ENCODE measurements around the gene GALNTL6.
"Not testable (repeated sequence)": the region's sequence is repeated elsewhere in the genome, so short reads cannot be mapped to it uniquely, and the experiment has no call there.

GALNTL6 gene

DNA sequence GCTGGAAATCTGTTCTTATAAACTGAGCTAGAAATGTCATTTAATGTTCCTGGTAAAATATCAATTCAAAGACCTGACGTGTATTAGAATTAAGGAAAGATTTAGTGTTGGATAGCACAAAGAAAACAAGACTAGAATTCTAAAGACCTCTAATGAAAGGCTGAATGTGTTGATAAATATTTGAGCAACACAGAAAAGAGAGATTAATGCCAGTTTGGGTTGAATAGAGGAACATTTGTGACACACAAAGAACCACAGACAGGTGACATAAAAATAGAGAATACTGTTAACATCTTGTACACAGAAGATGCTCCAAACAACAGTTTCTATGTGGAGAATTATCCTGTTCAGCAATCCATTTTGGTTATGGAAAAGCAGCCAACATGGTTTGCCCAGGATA is 1133.3 kb downstream of the GALNTL6 start:
- no peak for DNase-seq (ENCODE audit: low spot score)

DNA sequence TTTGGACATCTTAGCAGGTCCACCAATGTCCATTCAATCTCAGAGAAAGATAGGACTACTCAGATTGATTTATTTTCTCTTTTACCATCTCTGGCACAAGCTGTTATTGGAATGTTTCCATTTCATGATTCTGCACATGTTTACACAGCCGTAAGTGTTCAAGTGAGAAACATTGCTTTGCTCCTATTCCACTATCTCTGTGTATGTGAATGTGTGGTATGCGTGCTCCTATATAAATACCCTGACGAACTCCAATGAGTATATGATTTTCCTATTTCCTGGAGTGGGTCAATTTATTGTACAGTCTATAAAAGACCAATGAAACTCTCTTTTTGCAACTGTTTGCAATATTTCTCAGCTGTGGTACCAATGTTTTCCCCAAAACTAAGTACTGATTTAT is 1134.4 kb downstream of the GALNTL6 start:
- no peak for DNase-seq (ENCODE audit: low spot score)

DNA sequence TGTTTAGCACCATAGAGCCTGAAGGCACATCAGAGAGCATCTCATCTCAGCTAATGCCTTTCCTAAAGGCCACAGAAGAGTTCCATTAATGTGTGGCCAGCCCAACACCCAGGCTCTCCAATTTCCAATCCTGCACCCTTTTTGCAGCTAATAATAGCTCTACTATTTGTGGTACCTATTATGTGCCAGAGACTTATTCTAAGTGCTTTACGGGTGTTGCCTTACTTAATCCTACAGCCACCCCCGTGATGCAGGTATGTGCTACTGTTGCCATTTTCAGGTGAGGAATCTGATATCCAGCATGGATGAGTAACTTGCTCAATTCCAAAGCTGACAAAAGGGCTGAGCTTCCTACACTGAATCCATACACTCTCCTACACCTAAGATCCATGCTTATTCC is 1137.8 kb downstream of the GALNTL6 start:
- no peak for DNase-seq (ENCODE audit: low spot score)

DNA sequence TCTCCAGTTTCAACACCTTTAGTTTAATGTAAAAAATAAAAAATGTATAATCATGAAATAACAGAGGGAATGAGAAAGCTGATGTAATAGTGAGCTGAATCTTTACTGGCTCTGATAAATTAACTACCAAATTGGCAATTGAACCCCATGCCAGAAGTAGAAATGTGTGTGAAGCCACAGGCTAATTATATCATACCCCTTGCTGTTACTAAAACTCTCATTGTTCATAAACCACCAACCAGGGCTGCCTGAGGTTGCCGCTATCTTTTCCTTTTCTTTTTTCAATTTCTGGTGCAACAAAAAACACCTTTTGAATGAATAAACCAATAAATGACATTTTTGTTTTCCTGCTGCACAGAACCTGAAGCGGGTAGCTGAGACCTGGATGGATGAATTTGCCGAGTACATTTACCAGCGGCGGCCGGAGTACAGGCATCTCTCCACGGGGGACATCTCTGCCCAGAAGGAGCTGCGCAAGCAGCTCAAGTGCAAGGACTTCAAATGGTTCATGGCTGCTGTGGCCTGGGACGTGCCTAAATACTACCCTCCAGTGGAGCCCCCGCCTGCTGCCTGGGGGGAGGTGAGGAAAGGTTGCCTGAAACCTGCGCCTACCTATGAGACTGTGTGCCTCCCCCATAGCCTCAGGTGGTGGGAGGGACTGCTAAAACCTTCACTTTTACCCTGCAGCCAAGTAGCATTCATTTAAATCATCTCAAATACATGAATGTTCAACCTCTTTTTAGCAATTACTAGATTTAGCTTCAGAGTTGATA is 1138.7 kb downstream of the GALNTL6 start:
- DNase-seq (ENCODE audit: low spot score) = no peak

DNA sequence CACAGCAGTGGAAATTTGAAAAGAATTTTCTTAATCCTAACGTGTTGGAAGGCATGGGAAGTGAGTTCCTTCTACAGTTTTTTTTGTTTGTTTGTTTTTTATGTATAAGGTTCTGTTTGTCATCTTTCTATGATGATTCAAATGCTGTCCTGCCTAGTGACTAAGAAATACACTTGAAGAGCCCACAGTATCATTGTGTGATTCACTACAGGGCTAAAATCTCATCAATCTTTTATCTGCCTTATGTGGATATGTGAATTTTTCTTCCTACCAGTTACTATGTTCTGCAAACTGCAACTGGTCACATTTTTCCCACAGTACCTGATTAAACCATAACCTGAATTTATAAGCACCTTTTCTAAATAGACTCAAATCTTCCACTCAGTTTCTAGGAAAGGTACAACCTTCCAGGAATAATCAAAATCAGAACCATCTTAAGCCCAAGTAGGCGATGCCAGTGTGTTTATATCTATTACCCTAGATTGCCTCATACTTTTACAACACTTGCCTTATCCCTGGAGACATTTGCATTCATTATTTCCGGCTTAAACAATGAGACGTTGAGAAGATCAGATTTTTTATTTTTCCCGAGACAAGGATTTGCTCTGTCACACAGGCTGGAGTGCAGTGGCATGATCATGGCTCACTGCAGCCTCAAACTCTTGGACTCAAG is 1140.8 kb downstream of the GALNTL6 start:
- no peak for DNase-seq (ENCODE audit: low spot score)

DNA sequence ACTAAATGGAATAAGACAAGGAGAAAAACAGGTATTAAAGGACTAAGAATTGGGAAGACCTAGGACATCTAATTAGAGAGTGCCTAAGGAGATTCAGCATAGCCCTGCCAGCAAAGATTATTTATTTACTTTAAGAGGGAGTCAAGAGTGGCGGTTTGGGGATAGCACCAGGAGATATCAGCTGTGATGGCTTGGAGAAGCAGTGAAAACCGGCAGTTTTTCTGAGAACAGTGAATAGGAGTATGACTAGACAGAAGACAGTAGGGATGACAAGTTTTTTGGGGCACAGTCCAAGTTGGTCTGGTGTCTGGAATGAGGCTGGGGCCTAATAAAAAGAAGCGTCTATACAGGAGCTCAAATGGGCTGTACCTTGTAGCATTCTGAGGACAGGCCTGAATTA is 1143.1 kb downstream of the GALNTL6 start:
- DNase-seq (ENCODE audit: low spot score) = not testable (repeated sequence)

DNA sequence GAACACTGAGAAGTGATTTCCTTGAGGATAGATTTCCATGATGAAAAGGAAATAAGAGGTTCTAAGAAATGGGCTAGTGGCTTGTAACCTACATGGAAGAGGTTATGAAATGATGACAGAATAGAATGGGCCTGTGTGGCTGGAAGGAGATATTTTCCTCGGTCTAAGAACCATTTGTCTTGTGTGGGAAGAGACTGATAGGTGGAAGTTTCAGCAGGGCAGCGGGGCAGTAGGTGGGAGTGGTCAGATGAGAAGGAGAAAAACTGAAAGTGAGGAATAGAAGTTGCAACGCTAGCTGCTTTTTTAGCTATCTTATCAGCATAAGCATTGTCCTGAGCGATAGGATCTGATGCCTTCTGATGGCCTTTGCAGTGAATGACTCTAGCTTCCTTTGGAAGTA is 1144.0 kb downstream of the GALNTL6 start:
- no peak for DNase-seq (ENCODE audit: low spot score)

DNA sequence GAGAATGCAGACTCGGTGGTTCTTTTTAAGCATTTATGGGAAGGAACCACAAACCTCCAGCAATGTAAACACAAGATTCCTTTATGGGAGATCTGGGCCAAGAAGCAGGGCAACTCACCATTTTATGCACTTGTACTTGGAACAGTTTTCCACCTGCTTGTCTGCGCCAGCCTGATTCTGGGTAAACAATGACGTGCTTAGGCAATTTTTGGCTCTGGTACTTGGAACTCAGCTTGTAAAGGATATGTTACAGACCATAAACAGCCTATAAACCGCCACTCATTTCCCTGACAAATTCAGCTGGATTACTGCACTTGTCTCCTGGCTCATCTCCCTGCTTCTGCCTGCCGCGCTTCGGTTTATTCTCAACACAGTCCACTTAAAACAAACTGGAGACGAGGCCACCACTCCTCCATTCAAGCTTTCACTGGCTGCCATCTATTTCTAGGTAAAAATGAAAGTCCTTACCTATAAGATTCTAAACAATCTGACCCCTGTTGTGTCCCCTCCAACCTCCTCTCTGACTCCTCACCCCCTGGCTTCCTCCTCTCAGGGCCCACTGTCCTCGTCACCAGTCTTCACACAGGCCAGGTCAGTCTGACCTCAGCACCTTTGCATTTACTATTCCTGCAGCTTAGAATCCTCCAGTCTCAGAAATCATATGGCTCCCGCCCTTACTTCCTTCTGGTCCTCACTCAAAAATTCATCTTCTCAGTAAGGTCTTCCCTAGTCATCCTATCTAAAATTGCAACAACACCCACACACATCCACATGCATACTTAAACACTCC is 1149.6 kb downstream of the GALNTL6 start:
- DNase-seq (ENCODE audit: low spot score) = no peak

DNA sequence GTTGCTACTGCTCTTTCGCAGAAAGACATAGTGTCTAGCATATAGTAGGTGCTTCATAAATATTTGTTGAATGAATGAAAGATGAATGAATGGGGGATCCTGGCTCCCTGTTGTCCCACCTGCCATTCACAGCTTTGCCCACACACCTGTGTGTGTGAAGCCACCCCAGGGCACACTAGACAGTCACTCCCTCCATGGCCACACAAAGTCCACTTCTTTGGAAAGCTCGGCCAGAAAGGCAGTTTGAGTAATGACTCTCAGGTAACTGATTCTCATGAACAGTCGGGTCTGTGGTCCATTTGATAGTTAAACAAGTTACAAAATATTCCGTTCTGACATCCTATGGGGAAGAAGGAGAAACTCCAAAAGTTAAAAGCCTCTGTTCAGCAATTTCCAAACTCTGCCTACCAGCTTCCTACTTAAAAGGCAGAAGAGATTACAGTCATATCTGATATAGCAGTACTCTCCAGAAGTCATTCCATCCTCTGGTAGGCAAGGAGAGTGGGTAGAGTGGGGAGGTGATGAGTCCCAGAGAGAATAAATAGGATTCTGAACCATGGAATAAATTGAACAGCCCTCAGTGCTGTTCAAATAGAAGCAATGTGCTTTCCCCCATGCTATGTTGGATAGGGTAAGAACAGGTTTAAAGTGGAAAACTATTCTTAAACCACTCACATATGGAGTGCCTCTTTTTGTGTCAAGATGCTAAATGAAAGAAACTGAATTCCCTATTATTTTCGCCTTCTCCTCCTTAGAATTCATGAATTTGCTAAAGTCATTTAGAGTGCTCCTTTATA is 1150.5 kb downstream of the GALNTL6 start:
- DNase-seq (ENCODE audit: low spot score) = no peak

DNA sequence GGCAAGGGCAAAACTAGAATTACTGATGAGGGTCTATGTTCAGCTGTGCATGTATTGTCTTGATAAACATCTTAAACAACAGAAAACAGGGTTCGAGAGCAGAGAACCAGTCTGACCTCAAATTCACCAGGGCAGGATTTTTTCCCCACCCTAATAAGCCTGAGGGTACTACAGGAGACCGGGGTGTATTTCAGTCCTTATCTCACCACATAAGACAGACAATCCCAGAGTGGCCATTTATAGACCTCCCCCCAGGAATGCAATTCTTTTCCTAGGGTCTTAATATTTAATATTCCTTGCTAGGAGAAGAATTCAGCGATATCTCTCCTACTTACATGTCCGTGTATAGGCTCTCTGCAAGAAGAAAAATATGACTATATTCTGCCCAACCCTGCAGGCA is 1157.0 kb downstream of the GALNTL6 start:
- DNase-seq (ENCODE audit: low spot score) = not testable (repeated sequence)

DNA sequence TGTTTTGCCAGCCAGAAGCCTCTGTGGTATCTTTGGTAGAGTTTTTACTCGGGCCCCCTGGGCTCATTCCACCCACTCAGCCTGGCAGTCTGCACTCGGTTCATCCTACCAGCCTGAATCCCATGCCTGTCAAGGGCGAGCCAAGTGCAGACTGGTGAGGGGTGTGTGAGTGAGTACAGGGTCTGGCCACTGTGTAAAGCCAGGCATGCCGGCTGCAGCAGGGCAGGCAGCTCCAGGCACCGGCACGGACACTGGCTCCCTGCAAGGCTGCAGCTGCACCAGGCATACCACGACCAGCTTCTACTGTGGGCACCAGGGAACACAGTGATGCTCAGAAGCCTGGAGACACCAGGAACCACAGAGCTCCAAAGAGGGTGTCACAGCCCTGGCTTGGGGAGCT is 1161.4 kb downstream of the GALNTL6 start:
- no peak for DNase-seq (ENCODE audit: low spot score)

DNA sequence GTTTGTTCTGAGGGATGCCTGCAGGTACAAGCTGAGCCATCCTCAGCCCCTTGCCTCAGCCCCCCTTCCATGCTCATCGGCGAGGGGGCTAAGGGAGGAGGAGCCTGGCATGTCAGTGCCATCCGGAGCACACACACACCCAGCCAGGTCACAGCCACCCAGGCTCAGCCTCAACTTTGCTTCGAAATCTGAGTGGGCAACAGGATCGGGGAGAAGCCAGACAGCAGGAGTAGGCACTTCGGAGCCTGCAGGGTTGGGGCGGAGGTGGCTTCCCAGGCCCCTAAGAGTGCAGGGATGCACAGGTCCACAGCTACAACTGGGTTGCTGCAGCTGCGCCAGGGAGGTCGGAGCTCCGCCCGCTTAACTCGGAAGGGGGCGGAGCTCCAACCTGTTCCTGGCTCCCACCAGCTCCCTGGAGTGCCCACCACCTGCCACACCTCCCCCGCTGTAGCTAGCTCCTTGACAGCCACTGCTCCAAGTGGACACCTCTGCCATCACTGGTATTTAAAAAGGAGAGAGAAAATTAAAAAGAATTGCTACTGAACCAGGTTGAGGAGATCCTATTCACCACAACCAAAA is 1162.5 kb downstream of the GALNTL6 start:
- no peak for DNase-seq (ENCODE audit: low spot score)

DNA sequence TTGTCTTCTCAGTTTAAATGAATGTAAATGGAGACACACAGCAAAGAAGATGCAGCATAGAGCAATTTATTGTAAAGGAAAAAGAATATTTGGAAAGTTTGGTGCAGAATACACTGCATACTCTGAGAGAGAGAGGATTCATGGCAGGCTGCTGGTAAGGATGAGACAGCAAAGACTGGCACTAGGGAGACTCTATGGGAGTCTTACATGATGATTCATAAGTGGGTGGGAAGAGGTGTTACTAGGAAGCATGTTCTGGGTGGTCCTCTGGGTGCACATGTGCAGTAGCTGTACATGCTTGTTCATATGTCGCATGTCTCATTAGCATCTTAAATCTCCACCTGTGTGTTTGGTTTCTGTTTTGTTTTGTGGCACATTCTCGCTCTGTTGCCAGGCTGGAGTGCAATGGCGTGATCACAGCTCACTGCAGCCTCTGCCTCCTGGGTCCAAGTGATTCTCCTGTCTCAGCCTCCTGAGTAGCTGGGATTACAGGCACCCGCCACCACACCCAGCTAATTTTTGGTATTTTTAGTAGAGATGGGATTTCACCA is 1164.4 kb downstream of the GALNTL6 start:
- not testable (repeated sequence) for DNase-seq (ENCODE audit: low spot score)

DNA sequence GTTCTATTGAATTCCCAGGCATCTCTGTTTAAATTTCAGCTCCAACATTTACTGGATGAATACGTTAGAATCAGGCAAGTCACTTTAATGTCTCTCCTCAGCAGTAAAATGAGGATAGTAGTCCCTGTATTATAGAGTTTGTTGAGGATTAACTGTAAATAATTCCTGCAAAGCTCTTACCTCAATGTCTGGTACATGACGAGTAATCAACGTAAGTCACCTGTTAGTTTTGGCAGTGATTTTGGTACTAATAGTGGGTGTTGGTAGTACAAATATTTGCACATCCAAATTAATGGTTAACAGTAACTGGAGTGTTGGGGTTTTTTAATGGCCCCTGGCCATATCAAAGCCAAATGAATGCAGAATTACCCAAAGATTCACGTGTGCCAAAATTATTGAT is 1165.6 kb downstream of the GALNTL6 start:
- DNase-seq (ENCODE audit: low spot score) = no peak

DNA sequence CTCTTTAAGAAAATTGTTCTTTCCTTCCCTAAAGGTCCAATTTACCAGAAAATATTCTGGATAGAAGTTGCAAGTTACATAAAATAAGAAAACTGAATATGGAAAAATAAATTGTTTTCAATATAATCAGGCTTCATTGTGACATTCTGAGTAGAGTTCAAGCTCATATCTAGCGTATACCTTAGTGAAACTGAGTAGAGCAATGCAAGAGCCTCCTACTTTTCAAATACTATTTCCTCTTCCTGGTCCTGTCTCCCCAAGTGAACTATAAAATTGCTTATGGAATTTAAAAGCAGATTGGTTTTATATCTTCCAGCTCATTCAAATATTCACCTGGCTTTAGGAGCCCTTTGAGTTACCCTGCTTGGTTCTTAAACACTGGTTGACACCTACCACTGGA is 1166.1 kb downstream of the GALNTL6 start:
- no peak for DNase-seq (ENCODE audit: low spot score)

DNA sequence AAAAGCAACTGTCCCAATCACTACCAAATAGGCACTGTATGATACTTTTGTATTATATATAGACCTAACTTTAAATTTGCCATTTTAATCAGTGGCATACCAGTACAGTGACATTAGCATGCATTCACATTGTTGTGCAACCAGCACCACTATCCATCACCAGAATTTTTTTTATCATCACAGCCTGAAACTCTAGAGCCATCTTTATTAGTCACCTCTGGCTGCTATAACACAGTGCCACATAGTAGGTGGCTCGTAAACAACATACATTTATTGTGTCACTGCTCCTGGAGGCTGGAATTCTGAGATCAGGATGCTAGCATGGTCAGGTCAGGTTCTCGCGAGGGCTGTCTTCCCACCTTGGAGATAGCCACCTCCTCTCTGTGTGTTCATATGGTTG is 1167.0 kb downstream of the GALNTL6 start:
- no peak for DNase-seq (ENCODE audit: low spot score)

DNA sequence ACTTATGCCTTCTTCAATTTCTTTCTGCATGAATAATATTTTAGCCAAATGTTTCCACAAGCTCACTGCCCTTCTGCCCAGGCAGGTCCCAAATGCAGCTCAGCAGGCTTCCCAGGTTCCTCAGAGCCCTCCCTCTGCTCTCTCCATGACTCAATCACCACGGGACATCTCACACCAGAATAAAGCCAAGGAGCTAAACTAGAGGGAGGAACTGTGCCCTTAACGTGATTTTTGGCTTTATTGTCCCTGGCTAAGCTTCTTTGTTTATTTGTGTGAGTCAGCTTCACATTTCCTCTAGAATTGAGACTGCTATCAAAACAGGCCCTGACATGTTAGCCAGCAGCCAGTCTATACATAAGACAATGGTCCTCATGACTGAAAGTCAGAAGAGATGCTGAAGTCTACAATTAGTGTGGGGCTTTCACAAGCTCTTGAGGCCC is 1169.0 kb downstream of the GALNTL6 start:
- DNase-seq (ENCODE audit: low spot score) = no peak

DNA sequence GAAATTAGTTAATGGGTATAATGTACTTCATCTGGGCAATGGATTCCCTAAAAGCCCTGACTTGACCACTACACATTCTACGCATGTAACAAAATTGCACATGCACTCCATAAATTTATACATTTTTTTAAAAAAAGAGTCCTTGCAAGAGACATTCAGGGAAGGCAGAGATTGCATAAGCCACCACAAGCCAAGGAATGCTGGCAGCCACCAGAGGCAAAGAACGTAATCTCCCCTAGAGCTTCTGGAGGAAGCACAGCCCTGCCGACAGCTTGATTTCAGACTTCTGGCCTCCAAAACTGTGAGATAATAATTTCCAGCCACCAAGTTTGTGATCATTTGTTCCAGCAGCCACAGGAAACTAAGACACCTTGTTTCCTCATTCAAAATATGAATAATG is 1169.8 kb downstream of the GALNTL6 start:
- DNase-seq (ENCODE audit: low spot score) = no peak

DNA sequence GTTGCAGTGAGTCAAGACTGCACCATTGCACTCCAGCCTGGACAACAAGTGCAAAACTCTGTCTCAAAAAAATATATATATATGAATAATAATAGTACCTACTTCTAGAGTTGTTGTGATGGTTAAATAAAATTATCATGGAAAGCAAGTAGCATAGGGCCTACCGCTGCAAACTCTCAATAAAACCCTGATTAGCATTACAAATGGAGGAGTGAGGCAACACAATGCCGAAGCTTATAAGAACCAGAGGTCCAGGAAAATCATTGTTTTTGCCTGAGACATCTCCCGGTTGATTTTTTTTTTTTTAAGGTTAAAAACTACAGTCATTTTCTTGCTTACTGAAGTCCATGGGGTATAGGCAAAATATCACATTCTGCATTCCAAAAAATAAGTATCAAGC is 1170.4 kb downstream of the GALNTL6 start:
- DNase-seq (ENCODE audit: low spot score) = no peak

DNA sequence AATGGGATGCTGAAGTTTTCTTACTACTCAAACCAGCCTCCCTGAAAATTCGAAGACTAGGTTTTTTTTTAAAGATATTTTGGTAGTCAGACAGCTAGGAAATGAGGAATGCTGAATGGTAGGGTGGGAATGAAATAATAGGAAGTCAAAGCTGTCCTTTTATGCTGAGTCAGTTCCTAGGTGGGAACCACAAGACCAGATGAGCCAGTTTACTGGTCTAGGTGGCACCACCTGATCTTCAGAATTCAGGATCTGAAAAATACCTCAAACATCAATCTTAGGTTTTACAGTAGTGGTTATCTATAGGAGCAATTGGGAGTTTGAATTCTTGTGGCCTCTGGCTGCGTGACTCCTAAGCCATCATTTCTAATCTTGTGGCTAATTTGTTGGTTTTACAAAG is 1172.3 kb downstream of the GALNTL6 start:
- no peak for DNase-seq (ENCODE audit: low spot score)

DNA sequence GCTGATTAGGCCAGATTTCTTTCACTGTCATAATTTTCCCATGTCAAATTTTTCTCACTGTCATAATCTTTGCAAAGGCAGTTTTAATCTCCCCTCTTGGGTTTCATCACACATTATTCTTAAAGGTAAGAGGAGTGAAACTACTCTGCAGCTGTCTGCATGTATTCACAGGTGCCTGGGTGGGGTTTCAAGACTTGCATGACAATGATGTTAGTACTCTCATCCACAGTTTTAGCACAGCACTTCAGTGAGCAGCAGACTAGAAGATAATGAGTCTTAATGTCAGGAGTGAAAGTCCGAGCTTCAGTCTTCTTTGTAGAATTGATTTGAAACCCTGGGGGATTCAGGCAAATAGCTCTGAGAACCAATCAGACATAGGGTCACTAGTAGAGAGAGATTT is 1172.9 kb downstream of the GALNTL6 start:
- no peak for DNase-seq (ENCODE audit: low spot score)

Data from pons (tissue), 1 donor.